ENCODE data around the gene SFMBT2. TPM values are rescaled to one million over a fixed set of nuclear protein-coding genes. Genes with fewer than 3 reads are reported as not detected.

The SFMBT2 gene
- total RNA-seq, 1 experiment from 2014 or later, result 14.3 TPM

DNA sequence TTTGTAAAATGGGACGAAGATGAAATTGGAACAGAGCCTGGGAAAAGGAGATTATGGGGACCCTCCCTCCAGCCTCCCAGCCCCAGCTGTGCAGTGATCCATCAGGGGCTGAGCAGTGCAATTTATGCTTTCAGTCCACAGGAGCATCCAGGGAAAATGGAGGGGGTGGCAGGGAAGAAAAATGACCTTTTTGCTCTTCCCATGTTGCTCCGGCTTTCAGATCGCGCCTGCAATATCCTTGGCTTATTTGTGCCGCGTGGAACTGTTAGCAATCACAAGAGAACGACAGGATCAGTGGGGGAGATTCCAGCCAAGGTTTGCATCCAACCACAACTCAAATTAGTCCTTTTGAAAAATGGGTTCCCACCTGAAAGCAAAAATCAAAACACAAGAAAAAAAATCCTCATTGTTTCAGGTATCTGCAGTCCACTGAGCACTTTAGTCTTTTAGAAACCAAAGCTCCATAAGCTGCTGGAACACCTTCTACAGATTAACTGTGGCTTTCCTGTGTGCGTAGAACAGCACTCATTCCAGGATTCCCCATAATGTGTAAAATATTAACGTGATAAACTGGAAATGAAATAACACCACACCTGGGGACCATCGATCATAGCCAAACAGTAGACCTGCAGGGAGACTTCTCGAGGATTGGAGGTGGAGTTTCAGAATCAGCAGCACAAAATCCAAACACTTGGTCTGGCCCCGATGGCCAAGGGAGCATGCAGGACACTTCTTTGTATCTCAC, 30.7 kb upstream of the SFMBT2 start:
- POLR2A ChIA-PET, result no interaction called here
- no peak for DNase-seq (ENCODE audit: low spot score)
- Mint-ChIP-seq H3K4me3 (no peak overlapping the region), H3K36me3 (no peaks in the 10 kb centered on the region), H3K9me3 (no peaks in the 10 kb centered on the region), H3K27me3 (ENCODE audit: low read depth) (no peaks in the 10 kb centered on the region), H3K4me1 (peaks cover 26% of the 10 kb centered on the region), H3K27ac (no peak overlapping the region)
- CTCF ChIA-PET, result interaction anchor here (1.1 kb wide), 1 partner anchor 84 kb away, joined by 3 read pairs; no protein-coding TSS in a partner anchor
- TF ChIP-seq, protein P1, sequence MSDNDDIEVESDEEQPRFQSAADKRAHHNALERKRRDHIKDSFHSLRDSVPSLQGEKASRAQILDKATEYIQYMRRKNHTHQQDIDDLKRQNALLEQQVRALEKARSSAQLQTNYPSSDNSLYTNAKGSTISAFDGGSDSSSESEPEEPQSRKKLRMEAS (CRISPR knock-in tag; IDR thresholded peaks at IDR 0.05), result no peak
- TF ChIP-seq JAZF1 (CRISPR knock-in tag; IDR thresholded peaks at IDR 0.05) (no peak), JUN (CRISPR knock-in tag; IDR thresholded peaks at IDR 0.05) (no peak), SOX15 (CRISPR knock-in tag; IDR thresholded peaks at IDR 0.05) (no peak), GRHL2 (CRISPR knock-in tag; IDR thresholded peaks at IDR 0.05; ENCODE audit: insufficient replicate concordance, severe bottlenecking) (no peak), NR1H2 (CRISPR knock-in tag; IDR thresholded peaks at IDR 0.05) (no peak), CREB1 (CRISPR knock-in tag; IDR thresholded peaks at IDR 0.05) (no peak), ZNF671 (CRISPR knock-in tag; IDR thresholded peaks at IDR 0.05) (no peak), EMX1 (CRISPR knock-in tag; IDR thresholded peaks at IDR 0.05) (no peak), ZNF317 (CRISPR knock-in tag; IDR thresholded peaks at IDR 0.05; ENCODE audit: borderline replicate concordance, low read depth) (no peak)
- TF ChIP-seq, protein P2, sequence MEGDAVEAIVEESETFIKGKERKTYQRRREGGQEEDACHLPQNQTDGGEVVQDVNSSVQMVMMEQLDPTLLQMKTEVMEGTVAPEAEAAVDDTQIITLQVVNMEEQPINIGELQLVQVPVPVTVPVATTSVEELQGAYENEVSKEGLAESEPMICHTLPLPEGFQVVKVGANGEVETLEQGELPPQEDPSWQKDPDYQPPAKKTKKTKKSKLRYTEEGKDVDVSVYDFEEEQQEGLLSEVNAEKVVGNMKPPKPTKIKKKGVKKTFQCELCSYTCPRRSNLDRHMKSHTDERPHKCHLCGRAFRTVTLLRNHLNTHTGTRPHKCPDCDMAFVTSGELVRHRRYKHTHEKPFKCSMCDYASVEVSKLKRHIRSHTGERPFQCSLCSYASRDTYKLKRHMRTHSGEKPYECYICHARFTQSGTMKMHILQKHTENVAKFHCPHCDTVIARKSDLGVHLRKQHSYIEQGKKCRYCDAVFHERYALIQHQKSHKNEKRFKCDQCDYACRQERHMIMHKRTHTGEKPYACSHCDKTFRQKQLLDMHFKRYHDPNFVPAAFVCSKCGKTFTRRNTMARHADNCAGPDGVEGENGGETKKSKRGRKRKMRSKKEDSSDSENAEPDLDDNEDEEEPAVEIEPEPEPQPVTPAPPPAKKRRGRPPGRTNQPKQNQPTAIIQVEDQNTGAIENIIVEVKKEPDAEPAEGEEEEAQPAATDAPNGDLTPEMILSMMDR (IDR thresholded peaks at IDR 0.05), result no peak
- TF ChIP-seq, protein P3, sequence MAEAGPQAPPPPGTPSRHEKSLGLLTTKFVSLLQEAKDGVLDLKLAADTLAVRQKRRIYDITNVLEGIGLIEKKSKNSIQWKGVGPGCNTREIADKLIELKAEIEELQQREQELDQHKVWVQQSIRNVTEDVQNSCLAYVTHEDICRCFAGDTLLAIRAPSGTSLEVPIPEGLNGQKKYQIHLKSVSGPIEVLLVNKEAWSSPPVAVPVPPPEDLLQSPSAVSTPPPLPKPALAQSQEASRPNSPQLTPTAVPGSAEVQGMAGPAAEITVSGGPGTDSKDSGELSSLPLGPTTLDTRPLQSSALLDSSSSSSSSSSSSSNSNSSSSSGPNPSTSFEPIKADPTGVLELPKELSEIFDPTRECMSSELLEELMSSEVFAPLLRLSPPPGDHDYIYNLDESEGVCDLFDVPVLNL (CRISPR knock-in tag; IDR thresholded peaks at IDR 0.05; ENCODE audit: borderline replicate concordance, low read depth), result no peak
- TF ChIP-seq, protein P4, sequence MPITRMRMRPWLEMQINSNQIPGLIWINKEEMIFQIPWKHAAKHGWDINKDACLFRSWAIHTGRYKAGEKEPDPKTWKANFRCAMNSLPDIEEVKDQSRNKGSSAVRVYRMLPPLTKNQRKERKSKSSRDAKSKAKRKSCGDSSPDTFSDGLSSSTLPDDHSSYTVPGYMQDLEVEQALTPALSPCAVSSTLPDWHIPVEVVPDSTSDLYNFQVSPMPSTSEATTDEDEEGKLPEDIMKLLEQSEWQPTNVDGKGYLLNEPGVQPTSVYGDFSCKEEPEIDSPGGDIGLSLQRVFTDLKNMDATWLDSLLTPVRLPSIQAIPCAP (CRISPR knock-in tag; IDR thresholded peaks at IDR 0.05), result no peak
- TF ChIP-seq, protein P5, sequence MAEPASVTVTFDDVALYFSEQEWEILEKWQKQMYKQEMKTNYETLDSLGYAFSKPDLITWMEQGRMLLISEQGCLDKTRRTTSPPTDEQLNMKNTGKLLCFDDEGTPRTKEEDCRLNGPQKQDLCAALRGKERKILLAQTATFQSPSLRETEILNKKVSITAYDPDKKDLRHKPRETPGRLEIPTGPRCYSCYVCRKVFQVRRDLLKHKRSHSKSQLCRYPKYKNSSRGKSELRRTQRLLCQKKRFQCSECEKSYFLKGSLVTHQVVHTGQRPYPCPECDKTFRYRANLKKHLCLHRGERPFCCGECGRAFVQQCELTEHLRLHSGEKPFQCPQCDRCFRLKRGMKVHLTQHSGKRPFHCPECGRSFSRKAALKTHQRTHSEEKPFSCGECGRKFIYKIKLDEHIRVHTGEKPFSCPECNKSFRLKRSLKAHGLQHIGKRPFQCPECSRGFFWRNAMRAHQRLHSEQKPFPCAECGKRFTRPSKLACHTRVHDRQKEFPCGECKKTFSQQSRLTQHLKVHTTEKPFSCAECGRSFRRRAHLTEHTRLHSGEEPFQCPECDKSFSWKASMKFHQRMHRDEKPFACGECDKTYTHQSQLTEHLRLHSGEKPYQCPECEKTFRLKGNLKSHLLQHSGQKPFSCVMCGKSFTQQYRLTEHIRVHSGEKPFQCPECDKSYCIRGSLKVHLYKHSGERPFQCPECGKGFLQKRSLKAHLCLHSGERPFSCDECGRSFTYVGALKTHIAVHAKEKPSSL (CRISPR knock-in tag; conservative IDR thresholded peaks at IDR 0.05), result no peak
- TF ChIP-seq, protein P6, sequence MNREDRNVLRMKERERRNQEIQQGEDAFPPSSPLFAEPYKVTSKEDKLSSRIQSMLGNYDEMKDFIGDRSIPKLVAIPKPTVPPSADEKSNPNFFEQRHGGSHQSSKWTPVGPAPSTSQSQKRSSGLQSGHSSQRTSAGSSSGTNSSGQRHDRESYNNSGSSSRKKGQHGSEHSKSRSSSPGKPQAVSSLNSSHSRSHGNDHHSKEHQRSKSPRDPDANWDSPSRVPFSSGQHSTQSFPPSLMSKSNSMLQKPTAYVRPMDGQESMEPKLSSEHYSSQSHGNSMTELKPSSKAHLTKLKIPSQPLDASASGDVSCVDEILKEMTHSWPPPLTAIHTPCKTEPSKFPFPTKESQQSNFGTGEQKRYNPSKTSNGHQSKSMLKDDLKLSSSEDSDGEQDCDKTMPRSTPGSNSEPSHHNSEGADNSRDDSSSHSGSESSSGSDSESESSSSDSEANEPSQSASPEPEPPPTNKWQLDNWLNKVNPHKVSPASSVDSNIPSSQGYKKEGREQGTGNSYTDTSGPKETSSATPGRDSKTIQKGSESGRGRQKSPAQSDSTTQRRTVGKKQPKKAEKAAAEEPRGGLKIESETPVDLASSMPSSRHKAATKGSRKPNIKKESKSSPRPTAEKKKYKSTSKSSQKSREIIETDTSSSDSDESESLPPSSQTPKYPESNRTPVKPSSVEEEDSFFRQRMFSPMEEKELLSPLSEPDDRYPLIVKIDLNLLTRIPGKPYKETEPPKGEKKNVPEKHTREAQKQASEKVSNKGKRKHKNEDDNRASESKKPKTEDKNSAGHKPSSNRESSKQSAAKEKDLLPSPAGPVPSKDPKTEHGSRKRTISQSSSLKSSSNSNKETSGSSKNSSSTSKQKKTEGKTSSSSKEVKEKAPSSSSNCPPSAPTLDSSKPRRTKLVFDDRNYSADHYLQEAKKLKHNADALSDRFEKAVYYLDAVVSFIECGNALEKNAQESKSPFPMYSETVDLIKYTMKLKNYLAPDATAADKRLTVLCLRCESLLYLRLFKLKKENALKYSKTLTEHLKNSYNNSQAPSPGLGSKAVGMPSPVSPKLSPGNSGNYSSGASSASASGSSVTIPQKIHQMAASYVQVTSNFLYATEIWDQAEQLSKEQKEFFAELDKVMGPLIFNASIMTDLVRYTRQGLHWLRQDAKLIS (CRISPR knock-in tag; IDR thresholded peaks at IDR 0.05; ENCODE audit: borderline replicate concordance), result no peak
- TF ChIP-seq, protein P7, sequence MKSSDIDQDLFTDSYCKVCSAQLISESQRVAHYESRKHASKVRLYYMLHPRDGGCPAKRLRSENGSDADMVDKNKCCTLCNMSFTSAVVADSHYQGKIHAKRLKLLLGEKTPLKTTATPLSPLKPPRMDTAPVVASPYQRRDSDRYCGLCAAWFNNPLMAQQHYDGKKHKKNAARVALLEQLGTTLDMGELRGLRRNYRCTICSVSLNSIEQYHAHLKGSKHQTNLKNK (CRISPR knock-in tag; IDR thresholded peaks at IDR 0.05), result no peak
- TF ChIP-seq, protein P8, sequence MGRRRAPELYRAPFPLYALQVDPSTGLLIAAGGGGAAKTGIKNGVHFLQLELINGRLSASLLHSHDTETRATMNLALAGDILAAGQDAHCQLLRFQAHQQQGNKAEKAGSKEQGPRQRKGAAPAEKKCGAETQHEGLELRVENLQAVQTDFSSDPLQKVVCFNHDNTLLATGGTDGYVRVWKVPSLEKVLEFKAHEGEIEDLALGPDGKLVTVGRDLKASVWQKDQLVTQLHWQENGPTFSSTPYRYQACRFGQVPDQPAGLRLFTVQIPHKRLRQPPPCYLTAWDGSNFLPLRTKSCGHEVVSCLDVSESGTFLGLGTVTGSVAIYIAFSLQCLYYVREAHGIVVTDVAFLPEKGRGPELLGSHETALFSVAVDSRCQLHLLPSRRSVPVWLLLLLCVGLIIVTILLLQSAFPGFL (CRISPR knock-in tag; IDR thresholded peaks at IDR 0.05; ENCODE audit: borderline replicate concordance), result no peak
- TF ChIP-seq, protein P9, sequence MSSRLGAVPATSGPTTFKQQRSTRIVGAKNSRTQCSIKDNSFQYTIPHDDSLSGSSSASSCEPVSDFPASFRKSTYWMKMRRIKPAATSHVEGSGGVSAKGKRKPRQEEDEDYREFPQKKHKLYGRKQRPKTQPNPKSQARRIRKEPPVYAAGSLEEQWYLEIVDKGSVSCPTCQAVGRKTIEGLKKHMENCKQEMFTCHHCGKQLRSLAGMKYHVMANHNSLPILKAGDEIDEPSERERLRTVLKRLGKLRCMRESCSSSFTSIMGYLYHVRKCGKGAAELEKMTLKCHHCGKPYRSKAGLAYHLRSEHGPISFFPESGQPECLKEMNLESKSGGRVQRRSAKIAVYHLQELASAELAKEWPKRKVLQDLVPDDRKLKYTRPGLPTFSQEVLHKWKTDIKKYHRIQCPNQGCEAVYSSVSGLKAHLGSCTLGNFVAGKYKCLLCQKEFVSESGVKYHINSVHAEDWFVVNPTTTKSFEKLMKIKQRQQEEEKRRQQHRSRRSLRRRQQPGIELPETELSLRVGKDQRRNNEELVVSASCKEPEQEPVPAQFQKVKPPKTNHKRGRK (CRISPR knock-in tag; IDR thresholded peaks at IDR 0.05; ENCODE audit: borderline replicate concordance), result no peak
- TF ChIP-seq, protein P10, sequence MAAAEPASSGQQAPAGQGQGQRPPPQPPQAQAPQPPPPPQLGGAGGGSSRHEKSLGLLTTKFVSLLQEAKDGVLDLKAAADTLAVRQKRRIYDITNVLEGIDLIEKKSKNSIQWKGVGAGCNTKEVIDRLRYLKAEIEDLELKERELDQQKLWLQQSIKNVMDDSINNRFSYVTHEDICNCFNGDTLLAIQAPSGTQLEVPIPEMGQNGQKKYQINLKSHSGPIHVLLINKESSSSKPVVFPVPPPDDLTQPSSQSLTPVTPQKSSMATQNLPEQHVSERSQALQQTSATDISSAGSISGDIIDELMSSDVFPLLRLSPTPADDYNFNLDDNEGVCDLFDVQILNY (CRISPR knock-in tag; IDR thresholded peaks at IDR 0.05), result no peak
- no peak for ATAC-seq
